HG03575 (cell line): Measurements from ENCODE around the gene SLC43A3.
"Not testable (repeated sequence)": the region's sequence is repeated elsewhere in the genome, so short reads cannot be mapped to it uniquely, and the experiment has no call there.

Experiments used
- ATAC-seq: cut with Tn5 transposase; IDR thresholded peaks from one replicate; pipeline ENCODE4 v1.9.1; 2021; ENCODE audit not compliant: unreplicated experiment, insufficient number of reproducible peaks, low FRiP score; ENCODE audit errors: extremely low read depth

The SLC43A3 gene

DNA sequence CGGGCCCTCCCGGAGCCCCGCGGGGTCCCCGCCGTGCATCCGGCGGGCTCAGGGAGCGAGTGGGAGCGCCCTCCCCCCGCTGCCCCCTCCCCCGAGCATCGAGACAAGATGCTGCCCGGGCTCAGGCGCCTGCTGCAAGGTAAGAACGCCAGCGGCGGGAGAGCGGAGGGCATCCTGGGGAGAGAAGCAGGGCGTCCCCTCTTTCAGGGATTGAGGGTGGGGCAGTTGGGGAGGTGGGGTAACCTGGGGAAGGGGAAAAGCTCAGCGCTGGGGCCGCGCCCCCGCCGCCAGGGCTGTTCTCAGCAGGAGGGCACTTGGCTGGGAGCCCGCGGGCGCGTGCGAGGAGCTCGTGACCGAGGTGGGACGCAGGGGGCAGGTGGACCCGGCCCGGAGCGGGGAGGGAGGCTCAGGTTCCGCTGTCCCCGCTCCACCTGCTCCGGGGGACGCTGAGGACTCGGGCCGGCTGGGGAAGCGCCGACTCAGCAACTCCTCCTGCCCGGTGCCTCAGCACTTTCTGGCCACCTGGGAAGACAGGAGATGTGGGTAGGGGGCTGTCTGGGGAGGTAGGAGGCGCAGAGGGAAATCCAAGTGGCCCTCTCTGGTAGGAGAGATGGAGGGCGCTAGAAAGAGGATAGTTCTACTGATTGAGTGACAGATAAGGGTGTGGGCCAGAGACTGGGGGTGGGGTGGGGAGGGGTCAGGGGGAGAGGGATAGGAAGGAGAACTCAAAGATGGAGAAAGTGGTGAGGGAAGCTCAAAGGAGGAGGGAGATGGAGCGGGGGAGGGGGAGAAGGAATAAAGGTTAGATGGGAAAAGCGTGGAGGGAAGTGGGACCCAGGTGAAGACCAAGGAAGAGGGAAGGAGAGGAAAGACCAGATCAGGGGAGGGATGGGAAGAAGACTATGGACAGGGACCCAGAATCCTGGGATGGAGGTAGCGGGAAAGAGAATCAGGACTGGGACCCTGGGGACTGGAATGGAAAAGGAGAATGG lies 34.1 kb upstream of the SLC43A3 start:
- no peak for ATAC-seq

DNA sequence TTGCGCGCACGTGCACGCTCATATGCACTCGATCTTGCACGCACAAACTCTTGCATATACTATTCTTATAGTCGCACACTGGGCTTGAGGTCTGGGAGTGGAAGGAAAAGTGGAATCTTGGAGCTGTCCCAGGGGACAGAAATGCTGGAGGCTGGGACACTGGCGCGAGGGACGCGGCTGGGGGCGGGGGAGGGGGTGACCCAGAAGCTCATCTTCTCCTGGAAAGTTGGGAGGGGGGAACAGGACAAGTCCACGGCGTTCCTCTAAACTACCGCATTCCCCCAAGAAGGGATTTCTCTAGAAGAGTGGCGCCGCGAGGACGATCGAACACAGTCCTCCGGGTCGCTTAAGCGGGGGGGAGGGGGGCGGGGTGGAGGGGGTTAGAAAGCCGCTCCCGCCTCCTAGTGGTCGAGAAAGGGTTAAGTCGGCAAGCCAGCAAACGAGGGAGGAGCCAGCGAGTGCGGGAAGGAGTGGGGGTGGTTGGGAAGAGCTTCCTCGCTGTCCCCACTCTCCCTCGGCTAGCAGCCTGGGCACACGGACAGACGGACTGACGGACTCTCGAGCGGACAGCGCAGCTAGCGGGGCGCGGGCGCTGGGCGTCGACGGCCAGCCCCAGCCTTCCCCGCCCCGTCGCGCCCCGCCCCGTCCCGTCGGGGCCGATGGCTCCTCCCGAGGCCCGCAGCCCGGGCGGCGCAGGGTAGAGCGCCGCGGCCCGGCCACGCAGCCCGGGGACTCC lies 33.3 kb upstream of the SLC43A3 start, which contains the start of gene RTN4RL2:
Gene RTN4RL2 (plus strand): TSS at position 507 of the 736 bp plus-strand sequence. CDS start 338 bp downstream, outside the sequence.
- no peak for ATAC-seq

DNA sequence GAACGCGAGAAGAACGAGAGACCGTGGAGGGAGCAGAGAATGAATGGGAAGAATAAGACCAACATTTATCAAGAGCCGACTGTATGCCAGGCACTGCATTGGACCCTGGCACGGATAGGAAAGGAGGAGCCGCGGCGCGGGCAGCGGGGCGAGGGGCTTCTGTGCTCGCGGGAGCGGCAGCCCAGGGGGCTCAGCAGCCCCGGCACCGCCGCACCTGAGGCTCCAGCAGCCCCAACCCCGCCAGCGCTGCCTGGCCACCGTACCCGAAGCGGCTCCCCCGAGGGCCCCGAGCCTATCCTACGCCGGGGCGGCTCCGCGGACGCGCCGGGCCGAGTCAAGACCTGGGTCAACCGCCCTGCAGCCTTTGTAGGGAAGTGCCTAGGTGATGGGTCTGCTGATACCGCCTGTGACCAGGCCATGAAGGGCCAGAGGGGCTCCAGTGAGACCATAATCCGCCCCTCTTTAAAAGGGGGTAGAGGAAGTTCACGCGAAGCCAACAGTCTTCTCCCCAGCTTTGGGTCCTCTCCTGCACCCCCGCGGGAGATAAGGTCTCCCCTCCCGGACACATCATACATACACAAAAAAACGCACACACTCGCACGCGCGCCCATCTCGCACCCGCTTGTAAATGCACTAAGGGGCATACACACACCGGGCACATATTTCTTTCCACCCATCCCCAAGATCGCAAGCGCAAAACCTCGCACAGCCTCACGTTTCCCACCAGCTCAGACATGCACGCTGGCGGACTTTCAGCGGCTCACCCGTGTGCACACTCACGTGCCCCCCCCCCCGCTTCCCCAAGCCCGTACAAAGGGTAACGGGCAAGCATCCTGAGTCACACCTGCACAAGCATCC lies 32.5 kb upstream of the SLC43A3 start:
- ATAC-seq: no peak

DNA sequence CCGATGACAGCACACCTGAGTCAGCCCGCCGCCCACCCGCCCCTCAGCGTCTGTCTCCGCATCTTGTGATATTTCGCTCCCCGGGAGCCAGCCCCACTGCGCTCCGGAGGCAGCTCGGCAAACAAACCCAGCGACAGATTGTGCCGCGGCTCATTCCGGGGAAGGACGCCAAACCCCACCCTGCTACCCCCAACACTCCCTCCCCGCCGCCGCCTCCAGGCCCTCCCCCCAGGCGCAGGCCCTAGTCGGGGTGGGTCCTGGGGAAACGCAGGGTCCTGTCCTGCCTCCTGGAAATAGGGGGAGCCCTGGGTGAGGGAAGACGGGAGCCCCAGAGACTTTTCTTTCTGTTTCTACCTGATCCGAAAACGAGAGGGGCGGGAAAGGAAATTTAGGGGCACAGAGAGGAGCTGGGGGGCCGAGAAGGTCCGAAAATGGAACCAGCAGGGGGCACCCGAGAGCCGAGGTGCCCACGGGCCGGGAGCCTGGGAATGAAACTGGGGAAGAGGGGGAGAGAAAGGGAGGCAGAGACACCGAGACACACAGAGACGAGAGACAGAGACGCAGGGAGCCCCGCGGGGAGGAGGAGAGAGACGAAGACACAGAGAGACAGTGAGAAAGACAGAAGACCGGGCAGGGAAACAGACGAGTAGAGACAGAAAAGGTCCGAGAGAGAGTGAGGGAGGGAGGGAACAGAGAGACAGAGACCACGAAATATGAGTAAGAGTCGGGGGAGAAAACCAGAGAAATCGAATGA lies 31.7 kb upstream of the SLC43A3 start:
- no peak for ATAC-seq

DNA sequence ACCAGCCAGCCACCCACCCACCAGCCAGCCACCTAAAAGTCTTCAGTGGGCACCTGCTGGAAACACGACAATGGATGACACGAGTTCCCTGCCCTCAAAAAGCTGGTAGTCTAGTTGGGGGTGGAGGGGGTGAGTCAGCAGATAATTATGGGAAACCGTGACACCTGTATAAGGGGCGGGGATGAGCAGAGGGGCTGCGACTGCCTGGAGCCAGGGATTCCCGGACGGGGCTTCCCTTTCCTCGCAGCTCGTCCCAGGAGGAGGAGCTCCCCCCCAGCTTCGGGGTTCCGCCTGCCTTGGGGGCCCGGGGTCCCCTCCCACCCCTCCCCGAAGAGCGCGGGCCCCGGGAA lies 31.1 kb upstream of the SLC43A3 start:
- no peak for ATAC-seq

DNA sequence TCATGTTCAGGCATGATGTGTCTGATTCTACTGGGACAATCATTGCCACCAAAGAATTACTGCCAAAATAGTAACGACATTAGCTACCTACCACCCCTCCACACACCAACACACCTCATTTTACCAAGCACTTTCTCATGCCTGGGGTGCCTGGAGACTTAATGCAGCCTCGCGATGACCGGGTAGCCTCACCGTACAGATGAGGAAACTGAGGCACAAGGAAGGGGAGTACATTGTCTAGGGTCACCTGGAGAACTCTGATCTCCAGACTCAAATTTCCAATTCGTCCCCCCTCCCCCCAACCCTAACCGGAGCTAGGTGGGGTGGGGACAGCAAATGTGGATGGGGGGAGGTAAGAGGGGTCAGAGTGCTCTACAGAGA lies 30.7 kb upstream of the SLC43A3 start:
- ATAC-seq: no peak

DNA sequence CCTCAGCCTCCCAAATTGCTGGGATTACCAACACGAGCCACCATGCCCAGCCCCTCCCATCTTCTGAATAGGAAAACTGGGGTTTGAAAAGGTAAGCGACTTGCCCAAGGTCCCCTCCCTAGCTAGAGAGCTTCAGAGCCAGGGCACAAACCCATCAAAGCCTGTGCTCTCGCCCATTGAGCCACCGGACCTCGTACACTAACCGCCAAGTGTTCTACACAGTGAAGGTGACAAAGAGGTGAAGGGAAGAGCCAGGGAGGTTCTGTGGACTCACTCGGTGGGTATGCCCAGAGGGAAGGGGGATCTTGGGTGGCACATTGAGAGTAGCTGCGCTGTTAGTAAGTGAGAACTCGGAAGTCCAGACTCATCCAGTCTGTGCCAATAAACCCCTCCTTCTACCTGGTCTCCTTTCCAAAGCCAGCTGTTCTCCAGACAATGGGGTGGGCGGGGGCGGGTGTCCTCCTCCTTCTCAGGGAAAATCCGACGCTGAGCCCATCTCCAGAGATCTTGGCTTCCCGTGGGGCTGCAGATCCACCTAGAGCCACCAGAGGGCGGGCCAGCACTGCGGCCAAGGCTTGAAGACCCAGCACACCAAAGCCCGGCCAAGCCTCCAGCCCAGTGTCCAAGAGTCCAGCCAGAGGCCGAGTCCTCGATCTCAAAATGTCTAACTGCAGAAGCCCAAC lies 30.2 kb upstream of the SLC43A3 start:
- ATAC-seq: no peak

DNA sequence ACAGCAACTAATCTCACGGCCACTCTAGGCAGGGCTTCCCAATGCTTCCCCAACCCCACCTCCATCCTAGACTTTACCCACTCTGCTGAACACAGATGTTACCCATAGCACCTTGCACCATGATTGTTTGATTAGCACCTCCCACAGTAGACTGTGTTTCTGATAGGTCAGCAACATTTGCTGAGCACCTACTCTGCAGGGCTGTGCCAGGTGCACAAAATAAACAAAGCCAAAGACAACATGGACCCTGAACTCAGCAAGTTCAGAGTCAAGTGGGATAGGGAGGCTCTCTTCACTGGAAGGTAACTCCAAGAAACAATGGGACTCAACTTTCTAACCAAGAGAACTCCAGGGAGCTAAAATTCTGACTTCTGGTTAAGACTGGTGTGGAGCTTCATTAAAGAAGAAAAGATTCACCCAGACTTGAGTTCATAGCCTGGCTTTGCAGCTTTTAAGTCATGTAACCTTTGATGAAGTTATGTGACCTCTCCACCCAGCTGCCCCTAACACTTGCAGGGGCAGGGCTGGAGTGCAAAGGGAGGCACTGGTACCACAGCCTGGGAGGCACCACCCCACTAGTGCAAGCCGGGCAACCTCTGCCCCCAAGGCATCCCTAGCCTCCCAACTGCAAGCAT lies 26.7 kb upstream of the SLC43A3 start:
- ATAC-seq: no peak

DNA sequence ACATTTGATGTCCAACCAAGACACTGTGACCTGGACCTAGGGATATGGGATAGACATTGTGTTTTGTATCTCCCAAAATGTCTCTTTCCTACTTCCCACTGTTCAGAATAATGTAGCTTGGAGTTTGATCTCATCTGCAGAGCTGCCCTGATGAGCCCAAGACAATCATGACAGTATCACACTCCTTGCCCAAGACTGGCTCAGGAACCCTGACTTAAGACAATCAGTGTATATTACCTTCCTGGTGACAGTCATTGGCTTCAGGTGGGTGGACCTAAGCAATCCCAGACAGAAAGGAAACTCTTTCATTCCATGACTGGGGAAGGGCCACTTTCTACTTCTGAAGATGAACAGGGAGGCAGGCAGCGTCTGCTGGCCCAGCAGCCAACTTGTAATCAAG lies 19.1 kb upstream of the SLC43A3 start:
- ATAC-seq: no peak

DNA sequence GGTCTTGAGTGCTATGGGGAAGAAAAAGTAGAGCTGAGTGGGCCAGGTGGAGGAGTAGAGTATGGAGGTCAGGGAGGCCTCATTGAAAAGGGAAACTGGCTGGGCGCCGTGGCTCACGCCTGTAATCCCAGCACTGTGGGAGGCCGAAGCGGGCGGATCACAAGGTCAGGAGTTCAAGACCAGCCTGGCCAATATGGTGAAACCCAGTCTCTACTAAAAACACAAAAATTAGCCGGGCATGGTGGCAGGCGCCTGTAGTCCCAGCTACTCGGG lies 18.1 kb upstream of the SLC43A3 start:
- not testable (repeated sequence) for ATAC-seq

DNA sequence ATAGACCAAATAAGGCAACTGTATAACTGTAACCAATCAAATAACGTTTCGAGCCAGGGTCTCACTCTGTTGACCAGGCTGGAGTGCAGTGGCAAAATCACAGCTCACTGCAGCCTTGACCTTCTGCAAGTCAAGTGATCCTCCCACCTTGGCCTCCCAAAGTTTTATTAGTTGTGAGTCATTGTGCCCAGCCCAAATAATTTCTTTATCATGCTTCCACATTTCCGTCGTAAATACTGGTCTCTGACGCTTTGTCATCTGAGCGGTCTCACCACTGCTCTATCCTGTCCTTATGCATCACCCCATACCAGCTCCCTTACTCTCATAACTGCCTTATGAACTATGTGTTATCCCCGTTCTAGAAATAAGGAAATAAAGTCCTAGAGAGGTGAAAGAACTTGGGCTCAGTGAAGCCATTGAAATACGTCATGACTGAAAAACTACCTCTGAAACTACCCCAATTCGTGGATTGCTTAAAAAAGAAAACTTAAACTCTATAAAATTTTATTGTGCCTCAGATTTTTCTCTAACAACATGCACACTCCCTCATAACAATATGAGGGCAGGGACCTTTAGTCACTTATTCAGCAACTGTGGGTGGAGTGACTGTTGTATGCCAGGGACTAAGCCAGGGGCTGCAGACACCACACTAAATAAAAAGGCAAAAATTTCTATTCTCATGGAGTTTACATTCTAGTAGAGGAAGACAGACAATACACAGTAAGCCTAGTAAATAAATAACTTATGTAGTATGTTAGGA lies 17.6 kb upstream of the SLC43A3 start:
- ATAC-seq: no peak

DNA sequence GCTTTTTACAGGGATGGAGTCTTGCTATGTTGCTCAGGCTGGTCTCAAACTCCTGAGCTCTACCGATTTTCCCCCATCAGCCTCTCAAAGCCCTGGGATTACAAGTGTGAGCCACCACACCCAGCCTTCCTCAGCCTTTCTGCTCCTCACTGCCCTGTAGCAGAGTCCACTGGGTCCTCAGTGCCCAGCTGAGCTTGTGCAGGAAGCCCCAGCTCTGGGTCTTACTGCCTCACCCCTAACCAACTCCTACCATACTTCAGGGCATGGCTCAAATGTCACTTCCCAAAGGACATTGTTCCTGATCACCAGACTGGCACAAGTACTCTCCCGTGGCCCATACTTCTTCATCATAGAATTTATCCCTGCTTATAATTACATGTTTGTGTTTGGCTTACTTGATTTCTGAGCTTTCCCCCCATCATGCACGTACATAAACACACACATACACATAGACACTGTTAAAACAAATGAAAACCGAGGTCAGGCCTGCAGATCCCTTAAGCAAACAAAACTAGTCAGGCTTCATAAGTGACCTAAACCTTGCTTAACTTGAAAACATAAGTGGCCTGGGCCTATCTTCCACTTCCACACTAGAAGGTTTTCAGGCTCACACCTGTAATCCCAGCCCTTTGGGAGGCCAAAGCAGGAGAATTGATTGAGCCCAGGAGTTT lies 14.0 kb upstream of the SLC43A3 start:
- no peak for ATAC-seq

DNA sequence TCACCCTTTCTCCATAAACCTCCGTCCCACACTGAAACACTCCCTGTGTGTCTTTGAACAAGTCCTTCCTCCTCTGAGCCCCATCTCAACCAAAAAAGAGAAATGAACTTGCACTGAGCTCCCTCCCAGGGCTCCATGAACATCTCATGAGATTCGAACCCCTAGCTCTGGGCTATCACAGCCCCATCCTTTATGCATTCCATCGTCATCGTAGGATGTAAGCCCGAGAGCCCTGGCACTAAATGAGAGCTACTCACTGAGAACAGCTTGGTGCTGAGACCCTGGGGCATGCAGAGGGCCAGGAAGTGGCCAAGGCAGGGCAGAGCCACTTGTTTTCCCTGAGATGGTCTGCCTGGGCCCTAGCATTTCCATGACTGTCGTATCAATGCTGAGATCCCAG lies 12.9 kb upstream of the SLC43A3 start:
- no peak for ATAC-seq

DNA sequence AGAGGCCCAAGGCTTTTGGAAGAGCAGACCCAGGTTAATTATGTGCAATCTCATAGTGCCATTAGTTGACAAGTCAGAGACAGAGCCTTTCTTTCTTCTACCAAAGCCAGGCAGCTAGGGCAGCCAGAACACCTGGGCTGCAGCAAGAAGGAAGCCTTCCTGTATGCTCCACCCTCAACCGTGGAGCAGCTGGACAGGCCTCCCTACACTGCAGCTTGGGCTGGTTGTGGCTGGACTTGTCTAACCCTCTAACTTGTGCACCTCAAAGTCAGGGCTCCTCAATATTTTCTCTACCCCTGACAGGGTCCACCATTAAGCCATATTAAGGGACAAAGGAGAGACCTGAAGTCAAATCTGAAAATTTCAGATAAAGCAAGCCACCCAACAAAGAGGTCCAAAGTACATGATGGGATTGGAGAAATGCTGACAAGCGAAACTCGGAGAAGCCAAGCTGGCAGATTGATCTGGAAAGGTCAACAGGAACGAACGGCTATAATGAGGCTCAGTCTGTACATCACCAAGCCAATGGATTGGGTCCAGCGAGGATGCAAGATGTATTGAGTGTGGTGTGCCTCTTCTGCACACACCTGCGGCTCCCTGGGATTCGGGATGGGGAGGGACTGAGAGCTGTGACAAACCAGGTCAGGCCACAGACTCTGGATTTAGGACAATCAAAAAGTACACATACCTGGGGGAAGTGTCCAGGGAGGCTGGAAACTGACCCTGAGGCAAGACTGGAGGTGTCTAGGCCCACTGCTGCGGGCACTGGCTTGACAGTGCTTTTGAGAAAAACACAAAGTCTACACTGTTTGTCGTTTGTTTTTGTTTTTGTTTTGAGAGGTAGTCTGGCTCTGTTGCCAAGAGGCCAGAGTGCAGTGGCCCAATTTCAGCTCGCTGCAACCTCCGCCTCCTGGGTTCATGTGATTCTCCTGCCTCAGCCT lies 11.7 kb upstream of the SLC43A3 start:
- no peak for ATAC-seq

DNA sequence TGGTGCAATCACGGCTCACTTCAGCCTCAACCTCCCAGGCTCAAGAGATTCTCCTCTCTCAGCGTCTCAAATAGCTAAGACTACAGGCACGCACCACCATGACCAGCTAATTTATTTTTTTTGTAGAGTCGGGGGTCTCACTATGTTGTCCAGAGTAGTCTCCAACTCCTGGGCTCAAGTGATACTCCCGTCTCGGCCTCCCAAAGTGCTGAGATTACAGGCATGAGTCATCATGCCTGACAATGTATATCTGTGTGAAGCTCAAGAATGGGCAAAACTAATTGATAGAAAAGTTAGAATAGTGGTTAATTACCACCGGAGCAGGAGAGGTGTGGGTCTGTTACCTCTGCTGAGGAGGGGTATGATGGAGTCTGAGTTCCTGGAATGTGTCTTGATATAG lies 9.1 kb upstream of the SLC43A3 start:
- ATAC-seq: no peak
